ENCODE measurements around the gene CLEC16A.
"Not testable (repeated sequence)": the region's sequence is repeated elsewhere in the genome, so short reads cannot be mapped to it uniquely, and the experiment has no call there.

The CLEC16A gene

DNA sequence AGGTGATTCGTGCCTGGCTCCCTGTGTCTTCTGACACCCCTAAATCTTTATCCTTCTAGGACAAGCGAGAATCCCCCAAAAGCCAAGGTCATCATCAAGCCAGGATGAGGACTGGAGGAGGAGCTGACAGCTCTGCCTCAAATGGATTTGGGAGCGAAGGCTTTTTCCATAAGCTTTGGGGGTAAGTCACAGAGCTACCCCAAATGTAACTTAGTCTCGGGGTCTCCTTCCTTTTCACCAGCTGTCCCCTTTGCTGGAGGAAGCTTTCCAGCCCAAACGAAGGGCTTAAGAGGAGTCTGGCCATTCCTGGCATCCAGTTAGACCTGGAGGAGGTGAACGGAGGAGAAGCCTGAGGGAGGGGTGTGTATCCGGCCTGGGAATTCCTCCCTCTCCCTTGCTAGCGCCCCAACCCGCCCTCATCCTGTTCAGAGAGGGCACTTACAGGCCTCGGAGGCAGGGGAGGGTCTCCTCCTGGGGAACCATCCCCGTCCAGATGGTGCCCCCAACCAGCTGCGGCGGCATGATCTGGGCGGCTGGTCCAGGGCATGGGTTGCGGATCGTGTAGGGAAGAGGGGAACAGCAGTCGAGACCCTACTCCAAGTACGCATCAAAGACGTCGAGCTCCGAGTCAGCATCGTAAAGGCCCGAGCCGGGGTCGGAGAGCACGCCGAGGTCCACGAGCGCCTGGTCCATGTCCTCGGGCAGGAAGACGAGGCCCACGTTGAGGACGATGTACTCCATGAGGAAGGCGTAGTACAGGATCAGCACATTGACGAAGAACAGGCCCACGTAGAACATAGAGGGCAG lies 3.0 kb upstream of the CLEC16A start:
- no peak for ATAC-seq

GRCh38 chr16:10941935-10942351 lies 2.4 kb upstream of the CLEC16A start:
- ATAC-seq, result peak in 1 of 2 donors; percentile 1

DNA sequence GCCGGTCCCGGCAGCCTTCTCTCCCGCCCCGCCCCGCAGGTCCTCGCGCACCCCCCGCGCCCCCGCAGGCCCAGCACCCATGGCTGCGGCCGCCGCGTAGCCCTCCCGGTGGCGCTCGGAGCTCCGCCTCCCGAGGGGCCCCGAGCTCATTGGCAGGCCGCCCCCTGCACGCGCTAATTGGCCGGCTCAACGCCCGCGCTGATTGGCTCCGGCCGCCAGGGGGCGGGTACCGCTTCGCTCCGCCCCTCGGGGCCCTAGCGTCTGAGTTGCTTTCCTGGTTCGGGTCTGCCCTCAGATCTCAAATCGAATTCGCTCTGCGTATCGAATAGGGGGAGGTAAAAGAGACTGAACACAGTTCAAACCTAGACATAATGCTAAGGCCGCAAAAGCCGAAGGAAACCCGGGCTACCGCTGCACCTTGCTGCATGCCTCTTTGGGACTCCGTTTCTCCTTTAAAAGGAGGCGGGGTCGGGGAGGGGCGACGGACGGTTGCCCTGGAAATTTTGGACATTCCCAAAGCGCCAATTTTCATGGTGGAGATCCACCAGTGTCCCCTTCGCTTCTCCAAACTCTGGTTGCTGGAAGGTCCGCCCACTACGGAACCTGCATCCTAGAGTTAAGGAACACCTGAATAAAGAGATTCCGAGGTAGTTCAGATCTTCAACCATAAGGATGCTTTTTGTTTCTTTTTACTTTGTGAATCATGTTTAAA lies 1.9 kb upstream of the CLEC16A start, which contains the start of gene DEXI:
DEXI (minus strand) TSS at position 117 of the 712 bp plus-strand sequence. CDS start 463 bp downstream, outside the sequence.
- ATAC-seq, result peak; percentile 79 to 82

DNA sequence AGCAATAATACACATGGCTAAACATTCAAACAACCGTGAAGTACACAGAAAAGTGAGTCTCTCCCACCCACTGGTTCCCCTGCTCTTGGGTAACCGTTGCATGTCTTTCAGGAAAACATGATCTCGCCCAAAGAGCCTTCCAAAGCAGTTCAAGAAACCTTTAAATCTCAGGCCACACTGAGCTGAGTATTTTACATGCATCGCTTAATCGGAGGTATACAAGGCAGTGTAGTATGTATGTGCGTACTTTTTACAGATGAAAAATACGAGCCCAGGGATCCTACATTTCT lies 1.4 kb upstream of the CLEC16A start:
- no peak for ATAC-seq

GRCh38 chr16:10945065-10945787 lies 862 bp downstream of the CLEC16A start:
- no peak for ATAC-seq

DNA sequence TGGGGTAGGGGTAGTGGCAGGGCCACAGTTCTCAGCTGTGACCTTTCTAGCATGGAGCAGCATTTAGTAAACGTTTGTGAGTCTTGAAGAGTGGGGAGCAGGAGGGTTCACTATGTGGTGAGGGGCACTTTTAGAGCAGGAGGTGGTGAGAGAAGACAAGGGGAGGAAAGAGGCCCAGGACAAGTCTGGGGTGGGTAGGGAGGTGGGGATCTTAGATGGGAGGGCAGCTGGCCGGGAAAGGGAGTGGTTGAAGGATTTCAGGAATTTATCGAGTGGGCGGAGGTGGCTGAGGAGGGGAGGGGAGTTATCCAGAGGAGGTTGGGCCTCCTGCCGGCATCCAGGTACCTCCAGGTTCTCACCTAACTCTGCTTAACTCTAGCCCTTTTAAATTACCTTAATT lies 1.9 kb downstream of the CLEC16A start:
- ATAC-seq, result no peak

DNA sequence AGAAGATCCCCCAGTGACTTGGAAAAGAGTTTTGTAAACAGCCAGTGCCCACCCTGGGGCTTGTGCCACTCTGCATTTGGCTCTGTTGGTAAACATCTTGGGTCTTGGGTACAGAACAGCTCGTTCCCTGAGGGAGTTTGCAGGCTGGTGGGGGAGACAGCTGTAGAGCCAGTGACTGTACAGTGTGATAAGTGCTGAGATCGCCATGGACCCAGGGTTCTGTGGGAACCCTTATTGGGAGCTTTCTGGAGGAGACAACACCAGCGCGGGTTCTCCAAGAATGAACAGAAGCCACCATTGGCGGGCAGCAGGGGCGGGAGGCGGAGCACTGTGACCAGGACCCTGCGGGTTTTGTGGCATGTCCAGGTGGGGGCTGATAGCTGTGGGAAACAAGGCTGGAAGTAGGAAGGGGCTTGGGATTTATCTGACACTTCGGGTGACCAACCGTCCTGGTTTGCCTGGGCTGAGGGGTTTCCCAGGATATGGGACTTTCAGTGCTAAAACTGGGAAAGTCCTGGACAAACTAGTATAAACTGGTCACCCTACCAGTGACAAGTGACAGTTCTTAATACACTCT lies 2.9 kb downstream of the CLEC16A start:
- no peak for ATAC-seq

DNA sequence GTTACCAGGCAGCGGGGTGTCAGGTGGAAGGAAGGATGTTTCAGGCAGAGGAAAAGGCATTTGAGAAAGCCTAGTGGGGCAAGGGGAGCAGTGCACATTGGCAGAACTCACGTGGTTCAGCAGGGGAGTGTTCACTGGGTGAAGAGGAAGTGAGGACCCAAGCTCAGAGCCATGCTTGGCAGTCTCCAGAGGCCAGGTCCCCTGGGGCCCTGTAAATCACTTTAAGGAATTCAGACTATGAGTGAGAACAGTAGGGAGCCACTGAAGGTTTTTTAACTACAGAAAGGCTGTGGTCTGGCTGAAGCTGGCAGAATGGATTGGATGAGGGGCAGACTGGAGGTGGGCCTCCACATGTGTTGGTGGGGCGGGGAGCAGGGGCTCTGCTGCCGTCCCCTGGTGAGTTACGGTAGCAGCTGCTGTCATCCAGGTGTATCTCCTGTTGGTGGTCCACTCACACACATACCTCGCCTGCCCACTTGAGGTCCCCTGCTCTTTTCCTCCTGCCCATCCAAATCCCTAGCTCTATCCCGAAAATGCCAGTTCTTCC lies 5.1 kb downstream of the CLEC16A start:
- ATAC-seq, result peak; percentile 58 to 60

GRCh38 chr16:10950393-10950792 lies 6.0 kb downstream of the CLEC16A start:
- ATAC-seq, result no peak

DNA sequence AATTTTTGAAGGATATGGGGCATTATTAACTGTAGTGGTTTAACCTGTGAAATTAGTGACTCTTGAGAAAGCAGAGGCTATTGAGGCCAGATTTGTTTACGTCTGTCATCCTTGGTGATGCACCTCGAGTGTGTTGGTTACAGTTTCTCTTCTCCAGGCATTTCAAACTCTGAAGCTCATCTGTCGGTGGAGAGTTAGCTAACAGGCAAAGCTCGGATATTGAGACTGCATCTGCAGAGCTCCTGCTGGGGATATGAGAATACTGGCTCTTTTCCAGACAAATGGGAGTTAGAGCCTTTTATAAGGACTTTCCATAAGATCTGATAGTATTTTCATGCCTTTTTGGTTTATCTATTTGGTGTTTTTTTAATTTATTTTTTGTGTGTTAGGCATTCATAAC lies 6.7 kb downstream of the CLEC16A start:
- ATAC-seq, result no peak

DNA sequence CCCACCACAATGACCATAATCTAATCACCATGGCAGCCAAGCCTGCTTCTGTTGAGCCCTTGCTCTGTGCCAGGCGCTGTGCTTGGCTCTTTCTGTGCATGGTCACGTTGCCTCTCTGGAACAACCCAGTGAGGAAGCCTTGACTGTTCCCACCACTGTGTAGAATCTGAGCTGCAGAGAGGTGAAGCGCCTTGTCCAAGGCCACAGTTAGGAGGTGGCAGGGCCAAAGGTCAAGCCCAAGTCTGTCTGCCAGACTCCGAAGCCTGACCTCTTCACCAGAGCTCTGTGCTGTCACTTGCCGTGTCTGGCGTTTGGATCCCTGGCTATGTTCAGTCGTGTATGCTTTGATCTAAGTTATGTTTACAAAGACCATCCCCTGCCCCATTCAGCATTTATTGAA lies 10.5 kb downstream of the CLEC16A start:
- ATAC-seq, result no peak

- peak; percentile 85 to 88 for ATAC-seq
Observed at GRCh38 chr16:10957771-10958482, 13.6 kb downstream of the CLEC16A start.

GRCh38 chr16:10959161-10959560 lies 14.8 kb downstream of the CLEC16A start:
- ATAC-seq, result no peak

GRCh38 chr16:10961231-10961630 lies 16.9 kb downstream of the CLEC16A start:
- no peak for ATAC-seq

DNA sequence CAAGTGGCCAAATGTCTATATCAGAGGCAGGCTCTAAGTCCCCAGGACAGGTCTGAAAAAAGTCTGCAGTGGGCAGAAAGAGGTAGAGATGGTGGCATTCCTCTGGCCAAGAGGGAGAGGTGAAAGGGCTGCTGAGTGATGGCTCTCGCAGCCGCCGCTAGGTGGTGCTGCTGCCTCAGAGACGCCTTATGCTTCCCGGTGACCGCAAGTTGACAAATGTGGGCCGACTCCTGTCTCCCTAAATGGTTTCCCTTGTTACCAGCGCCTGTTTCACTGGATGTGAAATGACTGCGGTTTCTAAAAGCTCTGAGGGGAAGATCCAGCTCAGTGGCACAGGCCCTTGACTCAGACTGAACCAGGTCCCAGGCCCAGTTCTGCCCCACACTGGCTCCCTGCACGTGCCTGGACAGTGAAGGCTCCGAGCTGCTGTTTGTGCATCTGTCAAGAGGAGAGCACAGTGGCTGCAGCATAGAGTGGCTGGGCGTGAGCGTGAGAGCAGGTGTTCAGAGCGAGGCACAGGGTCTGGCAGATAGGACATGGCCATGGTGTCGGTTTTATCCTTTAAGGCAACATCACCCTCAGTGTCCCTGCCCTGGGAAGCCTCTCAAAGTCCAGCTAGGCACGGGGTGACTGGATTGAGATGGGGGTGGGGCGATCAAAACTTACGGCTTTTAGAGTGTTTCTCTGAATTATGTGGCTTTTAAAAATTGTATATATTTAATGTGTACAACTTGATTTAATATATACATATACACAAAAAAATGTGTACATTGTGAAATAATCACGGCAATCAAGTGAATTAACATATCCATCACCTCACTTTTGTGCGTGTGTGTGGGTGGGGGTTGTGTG lies 19.9 kb downstream of the CLEC16A start:
- peak; percentile 39 to 40 for ATAC-seq

DNA sequence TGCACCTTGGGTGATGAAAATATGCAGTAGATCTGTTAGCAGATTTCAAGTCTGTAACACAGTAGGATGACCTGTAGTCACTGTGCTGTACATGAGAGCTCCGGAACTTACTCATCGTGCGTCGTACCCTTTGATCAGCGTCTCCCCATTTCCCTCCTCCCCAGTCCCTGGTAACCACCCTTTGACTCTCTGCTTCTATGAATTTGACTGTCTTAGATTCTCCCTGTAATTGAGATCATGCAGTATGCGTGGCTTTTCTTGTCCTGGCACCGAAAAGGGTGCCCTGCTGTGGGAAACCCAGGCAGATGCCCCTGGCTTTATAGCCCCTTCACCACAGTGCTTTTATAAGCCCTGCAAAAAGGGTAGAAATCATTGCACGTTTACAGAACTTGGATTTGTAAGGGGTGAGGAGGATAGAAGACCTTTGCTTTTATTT lies 20.5 kb downstream of the CLEC16A start:
- ATAC-seq, result peak; percentile 85 to 88

GRCh38 chr16:10965440-10966061 lies 21.2 kb downstream of the CLEC16A start:
- peak; percentile 62 for ATAC-seq

DNA sequence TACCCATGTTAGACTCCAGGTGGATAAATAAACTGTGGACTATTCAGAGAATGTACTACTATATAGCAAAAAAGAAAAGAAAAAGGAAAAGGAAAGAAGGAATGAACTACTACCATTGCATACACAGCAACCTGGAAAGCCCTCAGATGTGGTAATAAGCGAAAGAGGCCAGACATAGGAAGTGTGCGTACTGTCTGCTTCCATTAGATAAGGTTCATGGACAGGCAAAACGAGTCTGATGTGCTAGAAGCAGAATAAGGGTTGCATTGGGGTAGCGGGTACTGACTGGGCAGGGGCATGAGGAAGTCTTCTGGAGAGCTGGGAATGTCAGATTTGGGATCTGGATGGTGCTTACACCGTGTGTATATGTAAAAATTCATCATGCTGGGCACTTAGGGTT lies 21.8 kb downstream of the CLEC16A start:
- no peak for ATAC-seq

DNA sequence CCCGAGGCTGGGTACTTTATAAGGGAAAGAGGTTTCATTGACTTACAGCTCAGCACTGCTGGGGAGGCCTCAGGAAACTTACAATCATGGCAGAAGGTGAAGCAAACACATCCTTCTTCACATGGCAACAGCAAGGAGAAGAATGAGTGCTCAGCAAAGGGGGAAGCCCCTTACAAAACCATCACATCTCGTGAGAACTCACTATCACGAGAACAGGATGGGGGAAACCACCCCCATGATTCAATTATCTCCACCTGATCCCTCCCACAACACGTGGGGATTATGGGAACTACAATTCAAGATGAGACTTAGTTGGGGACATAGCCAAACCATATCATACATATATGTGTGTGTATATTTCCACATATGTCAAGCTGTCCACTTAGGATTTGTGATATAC lies 22.2 kb downstream of the CLEC16A start:
- not testable (repeated sequence) for ATAC-seq

DNA sequence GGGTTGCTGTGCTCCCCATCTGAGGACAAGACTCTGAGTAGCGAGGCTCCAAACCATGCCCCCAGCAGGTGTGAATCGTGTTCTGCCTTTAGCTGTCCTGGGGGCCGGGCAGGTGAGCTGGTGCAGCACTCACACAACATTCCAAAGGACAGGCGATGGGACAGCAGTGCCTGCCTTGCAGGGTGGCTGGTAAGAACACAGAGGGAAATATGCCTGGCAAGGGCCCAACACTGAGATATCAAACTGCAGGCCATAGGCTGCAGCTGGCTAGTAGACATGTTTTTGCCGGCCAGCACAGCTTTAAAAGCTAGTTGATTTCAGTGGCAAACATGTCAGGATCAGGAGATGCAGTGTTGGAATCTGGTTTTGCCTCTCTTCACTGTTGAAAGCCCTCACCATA lies 23.6 kb downstream of the CLEC16A start:
- ATAC-seq, result no peak

GRCh38 chr16:10968498-10968897 lies 24.1 kb downstream of the CLEC16A start:
- ATAC-seq, result no peak

All from activated CD4-positive, CD25-positive, alpha-beta regulatory T cell treated with anti-CD3 and anti-CD28 coated beads, Interleukin-2, amount 50 U/mL, for 24 hours (primary cell).